Neural crest cell (in vitro differentiated cells): ENCODE data around the gene PAEP. TPM values are rescaled to one million over a fixed set of nuclear protein-coding genes. Genes with fewer than 3 reads are reported as not detected.

Experiments
- DNase-seq: peaks from one replicate; pipeline ENCODE4 v3.0.0; 2021; ENCODE audit warnings: low read depth, mixed read lengths, low spot score
- H3K27ac Mint-ChIP-seq: one replicate; pipeline ENCODE4 v1.8.0; 2021; ENCODE audit warnings: mild to moderate bottlenecking, mixed read lengths; ENCODE audit not compliant: unreplicated experiment
- H3K27me3 Mint-ChIP-seq: 2 replicates; pipeline ENCODE4 v1.8.0; 2021; ENCODE audit warnings: low read depth, mild to moderate bottlenecking, mixed read lengths
- H3K36me3 Mint-ChIP-seq: 2 replicates; pipeline ENCODE4 v1.8.0; 2021; ENCODE audit warnings: low read depth, mild to moderate bottlenecking, mixed read lengths
- H3K4me1 Mint-ChIP-seq: 2 replicates; pipeline ENCODE4 v1.8.0; 2021; ENCODE audit warnings: mixed read lengths
- H3K4me3 Mint-ChIP-seq: one replicate; pipeline ENCODE4 v1.8.0; 2021; ENCODE audit warnings: mild to moderate bottlenecking, mixed read lengths
- H3K9me3 Mint-ChIP-seq: 2 replicates; pipeline ENCODE4 v1.8.0; 2021; ENCODE audit warnings: mixed read lengths
- total RNA-seq: library from RNA; stranded (reverse); gene quantifications from 2 replicates; pipeline ENCODE4 v1.2.1, GENCODE V29; 2021
- TF ChIP-seq, protein P1 (sequence below): fragments of 200-600 bp; sonication (generic); conservative IDR thresholded peaks from 2 replicates; pipeline ENCODE4 v1.5.0; 2021; ENCODE audit warnings: antibody characterized with exemption, mild to moderate bottlenecking

The PAEP gene
- total RNA-seq, 1 donor from 2014 or later = not detected

- no peak for DNase-seq
- peaks cover 15% of the 10 kb centered on the region for H3K27me3 Mint-ChIP-seq
- H3K36me3 Mint-ChIP-seq = no peaks in the 10 kb centered on the region
- TF ChIP-seq, protein P1, sequence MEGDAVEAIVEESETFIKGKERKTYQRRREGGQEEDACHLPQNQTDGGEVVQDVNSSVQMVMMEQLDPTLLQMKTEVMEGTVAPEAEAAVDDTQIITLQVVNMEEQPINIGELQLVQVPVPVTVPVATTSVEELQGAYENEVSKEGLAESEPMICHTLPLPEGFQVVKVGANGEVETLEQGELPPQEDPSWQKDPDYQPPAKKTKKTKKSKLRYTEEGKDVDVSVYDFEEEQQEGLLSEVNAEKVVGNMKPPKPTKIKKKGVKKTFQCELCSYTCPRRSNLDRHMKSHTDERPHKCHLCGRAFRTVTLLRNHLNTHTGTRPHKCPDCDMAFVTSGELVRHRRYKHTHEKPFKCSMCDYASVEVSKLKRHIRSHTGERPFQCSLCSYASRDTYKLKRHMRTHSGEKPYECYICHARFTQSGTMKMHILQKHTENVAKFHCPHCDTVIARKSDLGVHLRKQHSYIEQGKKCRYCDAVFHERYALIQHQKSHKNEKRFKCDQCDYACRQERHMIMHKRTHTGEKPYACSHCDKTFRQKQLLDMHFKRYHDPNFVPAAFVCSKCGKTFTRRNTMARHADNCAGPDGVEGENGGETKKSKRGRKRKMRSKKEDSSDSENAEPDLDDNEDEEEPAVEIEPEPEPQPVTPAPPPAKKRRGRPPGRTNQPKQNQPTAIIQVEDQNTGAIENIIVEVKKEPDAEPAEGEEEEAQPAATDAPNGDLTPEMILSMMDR = no peak
- no peak overlapping the region for H3K27ac Mint-ChIP-seq
- no peaks in the 10 kb centered on the region for H3K4me1 Mint-ChIP-seq
- H3K9me3 Mint-ChIP-seq = no peaks in the 10 kb centered on the region
- no peak overlapping the region for H3K4me3 Mint-ChIP-seq
Observed at GRCh38 chr9:135563039-135563476, 1.5 kb downstream of the PAEP start.

DNA sequence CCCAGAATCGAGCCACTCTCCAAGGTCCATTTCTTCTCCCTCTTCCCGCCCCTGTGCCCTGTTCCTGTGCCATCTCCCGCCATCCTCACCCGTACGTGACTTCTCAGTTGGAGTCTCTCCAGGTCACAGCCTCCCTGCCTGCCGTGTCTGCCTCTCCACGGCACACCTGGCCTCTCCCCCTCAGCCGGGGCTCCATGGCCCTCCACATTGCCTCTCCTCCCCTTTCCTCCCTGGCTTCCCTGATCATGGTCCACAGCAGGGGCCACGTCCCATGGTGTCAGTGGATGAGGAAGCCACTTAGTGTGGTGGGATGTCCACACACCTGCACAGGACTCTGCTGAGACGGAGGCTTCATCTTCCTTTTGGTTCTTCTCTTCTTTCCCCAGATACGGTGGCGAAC is 2.3 kb downstream of the PAEP start:
- no peaks in the 10 kb centered on the region for H3K4me1 Mint-ChIP-seq
- TF ChIP-seq, protein P1 = no peak
- no peak overlapping the region for H3K4me3 Mint-ChIP-seq
- no peak overlapping the region for H3K27ac Mint-ChIP-seq
- no peak for DNase-seq
- H3K27me3 Mint-ChIP-seq = peaks cover 14% of the 10 kb centered on the region
- H3K36me3 Mint-ChIP-seq = no peaks in the 10 kb centered on the region
- H3K9me3 Mint-ChIP-seq = peaks cover under 1% of the 10 kb centered on the region

DNA sequence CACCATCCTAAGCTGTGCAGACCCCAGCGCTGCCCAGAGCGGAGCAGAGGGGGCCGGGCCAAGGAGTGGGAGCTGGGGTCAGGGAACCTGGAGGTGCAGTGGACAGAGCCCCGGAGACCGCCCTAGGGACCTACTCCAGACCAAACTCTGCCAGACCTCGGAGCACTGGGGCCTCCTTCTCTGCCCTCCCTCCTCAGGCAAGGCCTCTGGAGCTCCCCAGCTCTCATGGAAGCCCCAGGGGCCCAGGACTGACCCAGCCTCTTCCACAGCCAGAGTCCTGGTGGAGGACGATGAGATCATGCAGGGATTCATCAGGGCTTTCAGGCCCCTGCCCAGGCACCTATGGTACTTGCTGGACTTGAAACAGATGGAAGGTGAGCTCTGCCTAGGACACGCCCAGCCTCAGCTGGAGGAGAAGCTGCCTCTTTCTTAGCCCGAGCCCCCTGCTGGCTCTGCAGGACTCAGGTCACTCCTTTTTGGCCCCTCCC is 3.6 kb downstream of the PAEP start:
- H3K4me3 Mint-ChIP-seq = no peak overlapping the region

DNA sequence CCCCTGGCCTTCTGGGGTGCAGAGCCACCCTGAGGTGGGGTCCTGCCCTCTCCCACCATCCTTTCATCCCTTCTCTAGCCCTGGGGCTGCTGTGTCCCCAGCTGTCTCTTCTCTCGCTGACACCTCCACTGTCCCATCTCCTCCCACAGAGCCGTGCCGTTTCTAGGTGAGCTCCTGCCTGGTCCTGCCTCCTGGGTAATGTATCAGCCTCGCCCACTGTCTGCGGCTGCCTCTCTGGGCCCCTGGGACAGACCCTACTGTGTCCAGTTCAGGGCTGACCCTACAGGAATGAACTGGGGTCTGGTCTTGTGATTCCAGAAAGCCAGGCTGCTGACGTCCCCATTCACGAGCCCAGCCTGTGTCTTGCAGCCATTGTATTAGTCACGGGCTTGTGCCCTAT is 4.1 kb downstream of the PAEP start:
- no peaks in the 10 kb centered on the region for H3K4me1 Mint-ChIP-seq
- TF ChIP-seq, protein P1 = no peak
- no peak overlapping the region for H3K4me3 Mint-ChIP-seq
- no peak for DNase-seq
- H3K36me3 Mint-ChIP-seq = peaks cover 4% of the 10 kb centered on the region
- no peak overlapping the region for H3K27ac Mint-ChIP-seq
- peaks cover 25% of the 10 kb centered on the region for H3K27me3 Mint-ChIP-seq
- peaks cover 10% of the 10 kb centered on the region for H3K9me3 Mint-ChIP-seq

More for the DNA sequence above, 3.6 kb downstream of the PAEP start:
- Mint-ChIP-seq H3K36me3 (peaks cover 4% of the 10 kb centered on the region), H3K27me3 (peaks cover 22% of the 10 kb centered on the region), H3K9me3 (peaks cover 7% of the 10 kb centered on the region), H3K4me1 (no peaks in the 10 kb centered on the region), H3K27ac (no peak overlapping the region)
- DNase-seq = no peak
- TF ChIP-seq, protein P1 = no peak

- H3K27me3 Mint-ChIP-seq = peaks cover 32% of the 10 kb centered on the region
- H3K9me3 Mint-ChIP-seq = peaks cover 11% of the 10 kb centered on the region
- peaks cover 4% of the 10 kb centered on the region for H3K36me3 Mint-ChIP-seq
- no peak overlapping the region for H3K27ac Mint-ChIP-seq
- TF ChIP-seq, protein P1 = no peak
- no peak for DNase-seq
- no peak overlapping the region for H3K4me3 Mint-ChIP-seq
- H3K4me1 Mint-ChIP-seq = no peaks in the 10 kb centered on the region
Observed at GRCh38 chr9:135566552-135566951, 5.0 kb downstream of the PAEP start.
